ENCODE data around the gene COL12A1. TPM values are rescaled to one million over a fixed set of nuclear protein-coding genes. Genes with fewer than 3 reads are reported as not detected.
A peak's percentile ranks its signal among the peaks of the same experiment; 100 is the strongest.

Gene COL12A1
- total and polyA plus RNA-seq, 2 donors (not counting 3 experiments of a cell fraction or from before 2014, with no cell fraction given), result 48.5 to 89.1 TPM

DNA sequence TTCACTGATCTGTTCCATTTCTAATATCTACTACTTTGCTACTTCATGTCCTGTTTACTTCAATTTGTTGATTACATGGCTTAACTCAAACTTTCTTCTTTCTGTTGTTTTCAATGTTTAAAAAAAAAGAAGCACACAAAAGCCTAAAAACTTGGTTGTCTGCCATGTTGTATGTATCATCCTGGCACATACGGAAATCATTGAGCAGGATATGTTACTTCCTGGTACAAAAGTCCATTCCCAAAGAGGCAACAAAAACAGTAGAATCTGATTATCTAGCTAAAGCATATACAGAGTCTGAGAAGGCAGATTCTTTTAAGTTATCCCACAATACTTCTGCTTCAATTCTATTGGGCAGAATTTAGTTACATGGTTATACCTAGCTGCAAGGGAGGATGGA lies 14.5 kb upstream of the COL12A1 start:
- Histone ChIP-seq H3K4me1 (ENCODE audit: control insufficient read depth, extremely low read depth, insufficient read depth, low read length) (peaks cover 5% of the 10 kb centered on the region), H3K27ac (ENCODE audit: insufficient read depth, low read depth, low read length) (no peak overlapping the region), H3K4me2 (ENCODE audit: insufficient read depth, low read length) (no peak overlapping the region), H4K20me1 (replicated peaks; ENCODE audit: control insufficient read depth, extremely low read depth, insufficient read depth, low read length) (no peaks in the 10 kb centered on the region), H3K4me3 (replicated peaks in 1 of 3; ENCODE audit: insufficient read depth in 1 of 3, low read depth in 1 of 3, low read length in 3 of 3) (no peak overlapping the region), H3K79me2 (ENCODE audit: control insufficient read depth, insufficient read depth, low read length) (no peaks in the 10 kb centered on the region), H3K9me1 (replicated peaks; ENCODE audit: control insufficient read depth, extremely low read depth, insufficient read depth, low read length) (no peaks in the 10 kb centered on the region), H3K9ac (replicated peaks; ENCODE audit: extremely low read depth, insufficient read depth, low read length) (no peak overlapping the region), H3K36me3 (ENCODE audit: control insufficient read depth in 2 of 2, extremely low read depth in 1 of 2, insufficient read depth in 2 of 2, low read length in 2 of 2) (no peaks in the 10 kb centered on the region), H2AFZ (ENCODE audit: low read depth, low read length) (no peak overlapping the region), H3K9me3 (replicated peaks; ENCODE audit: control insufficient read depth, insufficient read depth, low read length) (no peaks in the 10 kb centered on the region), H3K27me3 (ENCODE audit: control insufficient read depth in 2 of 2, insufficient read depth in 2 of 2, low read length in 2 of 2) (peaks cover 4 to 10% of the 10 kb centered on the region in 2 experiments)
- dilution Hi-C loops (cut with MboI; ENCODE audit: extremely low pct_ligation_motif_present, low sequenced_read_pairs), result no loop called here
- no peak for FAIRE-seq
- intact Hi-C loops (cut with micrococcal nuclease), result no loop called here
- POLR2A ChIA-PET, result no interaction called here
- peak; percentile 30 for DNase-seq (ENCODE audit: low read depth, low spot score)
- peak; percentile 14 for TF ChIP-seq FOS (IDR thresholded peaks at IDR 0.05; ENCODE audit: borderline replicate concordance, insufficient read depth, low read length)
- no peak for TF ChIP-seq MYC (IDR thresholded peaks at IDR 0.05; ENCODE audit: low read depth, low read length)
- no peak for TF ChIP-seq POLR2A (IDR thresholded peaks at IDR 0.05; ENCODE audit: low read depth, low read length)
- CTCF ChIA-PET, result interaction anchor here (0.6 to 2.3 kb wide), 5 partner anchors 9 to 1481 kb away, joined by 3 to 41 read pairs (median 5); no protein-coding TSS in a partner anchor
- no TSS peak for BruUV-seq (replicated peaks)

DNA sequence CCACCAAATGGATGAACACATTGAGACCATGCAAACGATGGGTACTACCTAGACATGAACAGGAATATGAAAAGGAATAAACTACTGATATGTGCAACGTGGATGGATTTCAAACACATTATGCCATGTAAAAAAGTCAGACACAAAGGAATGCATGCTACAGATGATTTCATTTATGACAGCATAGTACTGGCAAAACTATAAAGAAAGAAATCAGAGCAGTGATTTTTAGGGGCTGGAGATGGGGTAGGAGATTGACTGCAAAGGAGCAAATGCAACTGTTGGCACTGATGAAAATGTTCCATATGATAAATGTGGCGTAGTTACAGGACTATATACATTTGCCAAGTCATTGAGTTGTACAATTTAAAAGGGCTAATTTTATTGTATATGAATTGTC lies 13.4 kb upstream of the COL12A1 start:
- DNase-seq (ENCODE audit: low read depth, low spot score) (no peak), FAIRE-seq (no peak)
- Histone ChIP-seq H4K20me1 (replicated peaks; ENCODE audit: control insufficient read depth, extremely low read depth, insufficient read depth, low read length) (no peaks in the 10 kb centered on the region), H3K9me3 (replicated peaks; ENCODE audit: control insufficient read depth, insufficient read depth, low read length) (no peaks in the 10 kb centered on the region), H3K79me2 (ENCODE audit: control insufficient read depth, insufficient read depth, low read length) (no peaks in the 10 kb centered on the region), H3K27me3 (ENCODE audit: control insufficient read depth in 2 of 2, insufficient read depth in 2 of 2, low read length in 2 of 2) (peaks cover 0 to 8% of the 10 kb centered on the region in 2 experiments), H3K27ac (ENCODE audit: insufficient read depth, low read depth, low read length) (no peak overlapping the region), H3K36me3 (ENCODE audit: control insufficient read depth in 2 of 2, extremely low read depth in 1 of 2, insufficient read depth in 2 of 2, low read length in 2 of 2) (no peaks in the 10 kb centered on the region), H3K9me1 (replicated peaks; ENCODE audit: control insufficient read depth, extremely low read depth, insufficient read depth, low read length) (no peaks in the 10 kb centered on the region), H3K9ac (replicated peaks; ENCODE audit: extremely low read depth, insufficient read depth, low read length) (no peak overlapping the region), H3K4me1 (ENCODE audit: control insufficient read depth, extremely low read depth, insufficient read depth, low read length) (peaks cover 5% of the 10 kb centered on the region), H3K4me3 (replicated peaks in 1 of 3; ENCODE audit: insufficient read depth in 1 of 3, low read depth in 1 of 3, low read length in 3 of 3) (no peak overlapping the region), H3K4me2 (ENCODE audit: insufficient read depth, low read length) (no peak overlapping the region), H2AFZ (ENCODE audit: low read depth, low read length) (no peak overlapping the region)
- intact Hi-C loops (cut with micrococcal nuclease), result no loop called here
- no peak for TF ChIP-seq JUN (IDR thresholded peaks at IDR 0.05; ENCODE audit: borderline replicate concordance, insufficient read depth, insufficient read length, low read depth)
- TF ChIP-seq EZH2 (IDR thresholded peaks at IDR 0.05; ENCODE audit: borderline replicate concordance, low read depth, low read length, severe bottlenecking), result no peak
- TF ChIP-seq FOS (IDR thresholded peaks at IDR 0.05; ENCODE audit: borderline replicate concordance, insufficient read depth, low read length), result no peak
- TF ChIP-seq POLR2A (IDR thresholded peaks at IDR 0.05; ENCODE audit: low read depth, low read length), result no peak
- no peak for TF ChIP-seq MYC (IDR thresholded peaks at IDR 0.05; ENCODE audit: low read depth, low read length)
- no peak for TF ChIP-seq GATA2 (IDR thresholded peaks at IDR 0.05; ENCODE audit: insufficient read depth, insufficient read length, low read depth, low read length)
- ChIA-PET POLR2A (no interaction called here), CTCF (interaction anchor here (2.3 kb wide), 1 partner anchor 9 kb away, joined by 41 read pairs; no protein-coding TSS in a partner anchor)
- dilution Hi-C loops (cut with MboI; ENCODE audit: extremely low pct_ligation_motif_present, low sequenced_read_pairs), result no loop called here
- no TSS peak for BruUV-seq (replicated peaks)

Measured in endothelial cell of umbilical vein (primary cell).